Measurements from ENCODE around the gene TMEM89.

DNA sequence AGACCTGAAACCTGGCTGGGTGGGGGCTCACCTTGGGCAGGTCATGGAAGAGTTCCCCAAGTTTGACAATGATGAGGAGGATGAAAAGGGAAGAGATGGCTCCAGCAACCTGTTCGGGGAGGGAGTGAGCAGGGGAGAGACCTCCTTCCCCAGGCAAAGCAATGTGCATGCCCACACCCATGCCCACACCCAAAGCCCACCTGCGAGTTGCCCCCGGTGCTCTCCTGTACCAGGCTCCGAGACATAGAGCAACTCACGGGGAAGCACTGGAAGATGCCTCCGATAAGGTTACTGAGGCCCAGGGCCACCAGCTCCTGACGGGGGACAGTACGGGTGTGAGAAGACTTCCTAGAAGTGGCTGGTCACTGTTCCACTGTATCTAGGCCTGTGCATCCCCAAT, 8.8 kb upstream of the TMEM89 start:
- TF ChIP-seq, protein P1, sequence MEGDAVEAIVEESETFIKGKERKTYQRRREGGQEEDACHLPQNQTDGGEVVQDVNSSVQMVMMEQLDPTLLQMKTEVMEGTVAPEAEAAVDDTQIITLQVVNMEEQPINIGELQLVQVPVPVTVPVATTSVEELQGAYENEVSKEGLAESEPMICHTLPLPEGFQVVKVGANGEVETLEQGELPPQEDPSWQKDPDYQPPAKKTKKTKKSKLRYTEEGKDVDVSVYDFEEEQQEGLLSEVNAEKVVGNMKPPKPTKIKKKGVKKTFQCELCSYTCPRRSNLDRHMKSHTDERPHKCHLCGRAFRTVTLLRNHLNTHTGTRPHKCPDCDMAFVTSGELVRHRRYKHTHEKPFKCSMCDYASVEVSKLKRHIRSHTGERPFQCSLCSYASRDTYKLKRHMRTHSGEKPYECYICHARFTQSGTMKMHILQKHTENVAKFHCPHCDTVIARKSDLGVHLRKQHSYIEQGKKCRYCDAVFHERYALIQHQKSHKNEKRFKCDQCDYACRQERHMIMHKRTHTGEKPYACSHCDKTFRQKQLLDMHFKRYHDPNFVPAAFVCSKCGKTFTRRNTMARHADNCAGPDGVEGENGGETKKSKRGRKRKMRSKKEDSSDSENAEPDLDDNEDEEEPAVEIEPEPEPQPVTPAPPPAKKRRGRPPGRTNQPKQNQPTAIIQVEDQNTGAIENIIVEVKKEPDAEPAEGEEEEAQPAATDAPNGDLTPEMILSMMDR (IDR thresholded peaks at IDR 0.05; ENCODE audit: insufficient read depth, low read length, poor library complexity, severe bottlenecking) = no peak
- TF ChIP-seq EZH2phosphoT487 (conservative IDR thresholded peaks at IDR 0.05; ENCODE audit: low read length) = no peak
